Renal pelvis (tissue), 12 donors: ENCODE results near the gene NFE2L2. TPM values are rescaled to one million over a fixed set of nuclear protein-coding genes. Genes with fewer than 3 reads are reported as not detected.
"Not testable (repeated sequence)": the region's sequence is repeated elsewhere in the genome, so short reads cannot be mapped to it uniquely, and the experiment has no call there.

Source experiments
- DNase-seq: peaks from one replicate; pipeline ENCODE4 v3.0.0-alpha.2; 2013
- long read RNA-seq, 16 experiments: transcript quantifications; one replicate each; lab custom pipeline, GENCODE V29; 2026
- polyA plus RNA-seq, 3 donors: library from polyadenylated mRNA; unstranded; fragments of 120-200 nt; gene quantifications; one replicate each; pipeline ENCODE4 v1.2.1, GENCODE V29; 2013; ENCODE audit not compliant: insufficient read length in 3 of 3

The NFE2L2 gene
- 100 to 1,000 TPM; 119 to 141 (median 131) TPM for polyA plus RNA-seq
- long read RNA-seq, donor 1, transcript NFE2L2-201 (5 exons, 2,853 nt) = major isoform, 28 of 41 reads
- long read RNA-seq, donor 1, transcript NFE2L2-202 (5 exons, 2,651 nt) = minor isoform, 8 of 41 reads
- long read RNA-seq, donor 1, partial matches to known transcripts = 0 of 41 reads
- long read RNA-seq, donor 1, other reads (novel, unspliced or antisense) = 0 of 41 reads
- long read RNA-seq, donor 2, transcript NFE2L2-201 (5 exons, 2,853 nt) = major isoform, 26 of 50 reads
- long read RNA-seq, donor 2, transcript NFE2L2-202 (5 exons, 2,651 nt) = minor isoform, 12 of 50 reads
- long read RNA-seq, donor 2, transcript NFE2L2-210 (2 exons, 521 nt) = minor isoform, 5 of 50 reads
- long read RNA-seq, donor 2, partial matches to known transcripts = 6 of 50 reads
- long read RNA-seq, donor 2, other reads (novel, unspliced or antisense) = 0 of 50 reads
- long read RNA-seq, donor 3, transcript NFE2L2-210 (2 exons, 521 nt) = minor isoform, 8 of 52 reads
- long read RNA-seq, donor 3, transcript NFE2L2-201 (5 exons, 2,853 nt) = major isoform, 30 of 52 reads
- long read RNA-seq, donor 3, transcript NFE2L2-202 (5 exons, 2,651 nt) = minor isoform, 10 of 52 reads
- long read RNA-seq, donor 3, partial matches to known transcripts = 0 of 52 reads
- long read RNA-seq, donor 3, other reads (novel, unspliced or antisense) = 0 of 52 reads
- long read RNA-seq, donor 4, transcript NFE2L2-201 (5 exons, 2,853 nt) = major isoform, 23 of 43 reads
- long read RNA-seq, donor 4, transcript NFE2L2-202 (5 exons, 2,651 nt) = minor isoform, 14 of 43 reads
- long read RNA-seq, donor 4, partial matches to known transcripts = 0 of 43 reads
- long read RNA-seq, donor 4, other reads (novel, unspliced or antisense) = 0 of 43 reads
- long read RNA-seq, donor 5, transcript NFE2L2-201 (5 exons, 2,853 nt) = major isoform, 13 of 32 reads
- long read RNA-seq, donor 5, transcript NFE2L2-210 (2 exons, 521 nt) = minor isoform, 5 of 32 reads
- long read RNA-seq, donor 5, transcript NFE2L2-202 (5 exons, 2,651 nt) = minor isoform, 6 of 32 reads
- long read RNA-seq, donor 5, partial matches to known transcripts = 5 of 32 reads
- long read RNA-seq, donor 5, other reads (novel, unspliced or antisense) = 0 of 32 reads
- long read RNA-seq, donor 6, transcript NFE2L2-201 (5 exons, 2,853 nt) = major isoform, 20 of 49 reads
- long read RNA-seq, donor 6, transcript NFE2L2-202 (5 exons, 2,651 nt) = minor isoform, 11 of 49 reads
- long read RNA-seq, donor 6, partial matches to known transcripts = 11 of 49 reads
- long read RNA-seq, donor 6, other reads (novel, unspliced or antisense) = 0 of 49 reads
- long read RNA-seq, donor 7, transcript NFE2L2-210 (2 exons, 521 nt) = minor isoform, 15 of 80 reads
- long read RNA-seq, donor 7, transcript NFE2L2-201 (5 exons, 2,853 nt) = major isoform, 24 of 80 reads
- long read RNA-seq, donor 7, transcript NFE2L2-202 (5 exons, 2,651 nt) = minor isoform, 16 of 80 reads
- long read RNA-seq, donor 7, partial matches to known transcripts = 10 of 80 reads
- long read RNA-seq, donor 7, other reads (novel, unspliced or antisense) = 12 of 80 reads
- long read RNA-seq, donor 8, transcript NFE2L2-202 (5 exons, 2,651 nt) = minor isoform, 7 of 26 reads
- long read RNA-seq, donor 8, transcript NFE2L2-201 (5 exons, 2,853 nt) = major isoform, 14 of 26 reads
- long read RNA-seq, donor 8, partial matches to known transcripts = 0 of 26 reads
- long read RNA-seq, donor 8, other reads (novel, unspliced or antisense) = 0 of 26 reads
- long read RNA-seq, donor 9, transcript NFE2L2-201 (5 exons, 2,853 nt) = major isoform, 28 of 51 reads
- long read RNA-seq, donor 9, transcript NFE2L2-212 (2 exons, 930 nt) = minor isoform, 5 of 51 reads
- long read RNA-seq, donor 9, transcript NFE2L2-202 (5 exons, 2,651 nt) = minor isoform, 12 of 51 reads
- long read RNA-seq, donor 9, transcript NFE2L2-210 (2 exons, 521 nt) = minor isoform, 5 of 51 reads
- long read RNA-seq, donor 9, partial matches to known transcripts = 0 of 51 reads
- long read RNA-seq, donor 9, other reads (novel, unspliced or antisense) = 0 of 51 reads
- long read RNA-seq, donor 10, transcript NFE2L2-202 (5 exons, 2,651 nt) = minor isoform, 9 of 40 reads
- long read RNA-seq, donor 10, transcript NFE2L2-210 (2 exons, 521 nt) = major isoform, 10 of 40 reads
- long read RNA-seq, donor 10, transcript NFE2L2-201 (5 exons, 2,853 nt) = minor isoform, 9 of 40 reads
- long read RNA-seq, donor 10, partial matches to known transcripts = 0 of 40 reads
- long read RNA-seq, donor 10, other reads (novel, unspliced or antisense) = 9 of 40 reads
- long read RNA-seq, donor 11, transcript NFE2L2-202 (5 exons, 2,651 nt) = minor isoform, 8 of 38 reads
- long read RNA-seq, donor 11, transcript NFE2L2-210 (2 exons, 521 nt) = minor isoform, 9 of 38 reads
- long read RNA-seq, donor 11, transcript NFE2L2-201 (5 exons, 2,853 nt) = major isoform, 18 of 38 reads
- long read RNA-seq, donor 11, partial matches to known transcripts = 0 of 38 reads
- long read RNA-seq, donor 11, other reads (novel, unspliced or antisense) = 0 of 38 reads
- long read RNA-seq, donor 12, transcript NFE2L2-210 (2 exons, 521 nt) = minor isoform, 5 of 45 reads
- long read RNA-seq, donor 12, transcript NFE2L2-202 (5 exons, 2,651 nt) = minor isoform, 13 of 45 reads
- long read RNA-seq, donor 12, transcript NFE2L2-201 (5 exons, 2,853 nt) = major isoform, 20 of 45 reads
- long read RNA-seq, donor 12, partial matches to known transcripts = 5 of 45 reads
- long read RNA-seq, donor 12, other reads (novel, unspliced or antisense) = 0 of 45 reads
- long read RNA-seq, donor 13, transcript NFE2L2-202 (5 exons, 2,651 nt) = minor isoform, 5 of 101 reads
- long read RNA-seq, donor 13, transcript NFE2L2-201 (5 exons, 2,853 nt) = major isoform, 12 of 101 reads
- long read RNA-seq, donor 13, transcript NFE2L2-210 (2 exons, 521 nt) = minor isoform, 11 of 101 reads
- long read RNA-seq, donor 13, partial matches to known transcripts = 69 of 101 reads
- long read RNA-seq, donor 13, other reads (novel, unspliced or antisense) = 0 of 101 reads
- long read RNA-seq, donor 14 = 0 reads
- long read RNA-seq, donor 15, transcript NFE2L2-201 (5 exons, 2,853 nt) = major isoform, 34 of 54 reads
- long read RNA-seq, donor 15, transcript NFE2L2-202 (5 exons, 2,651 nt) = minor isoform, 10 of 54 reads
- long read RNA-seq, donor 15, transcript NFE2L2-210 (2 exons, 521 nt) = minor isoform, 6 of 54 reads
- long read RNA-seq, donor 15, partial matches to known transcripts = 0 of 54 reads
- long read RNA-seq, donor 15, other reads (novel, unspliced or antisense) = 0 of 54 reads
- long read RNA-seq, donor 16, transcript NFE2L2-210 (2 exons, 521 nt) = minor isoform, 13 of 162 reads
- long read RNA-seq, donor 16, transcript NFE2L2-201 (5 exons, 2,853 nt) = major isoform, 43 of 162 reads
- long read RNA-seq, donor 16, transcript NFE2L2-202 (5 exons, 2,651 nt) = minor isoform, 16 of 162 reads
- long read RNA-seq, donor 16, partial matches to known transcripts = 82 of 162 reads
- long read RNA-seq, donor 16, other reads (novel, unspliced or antisense) = 5 of 162 reads

DNA sequence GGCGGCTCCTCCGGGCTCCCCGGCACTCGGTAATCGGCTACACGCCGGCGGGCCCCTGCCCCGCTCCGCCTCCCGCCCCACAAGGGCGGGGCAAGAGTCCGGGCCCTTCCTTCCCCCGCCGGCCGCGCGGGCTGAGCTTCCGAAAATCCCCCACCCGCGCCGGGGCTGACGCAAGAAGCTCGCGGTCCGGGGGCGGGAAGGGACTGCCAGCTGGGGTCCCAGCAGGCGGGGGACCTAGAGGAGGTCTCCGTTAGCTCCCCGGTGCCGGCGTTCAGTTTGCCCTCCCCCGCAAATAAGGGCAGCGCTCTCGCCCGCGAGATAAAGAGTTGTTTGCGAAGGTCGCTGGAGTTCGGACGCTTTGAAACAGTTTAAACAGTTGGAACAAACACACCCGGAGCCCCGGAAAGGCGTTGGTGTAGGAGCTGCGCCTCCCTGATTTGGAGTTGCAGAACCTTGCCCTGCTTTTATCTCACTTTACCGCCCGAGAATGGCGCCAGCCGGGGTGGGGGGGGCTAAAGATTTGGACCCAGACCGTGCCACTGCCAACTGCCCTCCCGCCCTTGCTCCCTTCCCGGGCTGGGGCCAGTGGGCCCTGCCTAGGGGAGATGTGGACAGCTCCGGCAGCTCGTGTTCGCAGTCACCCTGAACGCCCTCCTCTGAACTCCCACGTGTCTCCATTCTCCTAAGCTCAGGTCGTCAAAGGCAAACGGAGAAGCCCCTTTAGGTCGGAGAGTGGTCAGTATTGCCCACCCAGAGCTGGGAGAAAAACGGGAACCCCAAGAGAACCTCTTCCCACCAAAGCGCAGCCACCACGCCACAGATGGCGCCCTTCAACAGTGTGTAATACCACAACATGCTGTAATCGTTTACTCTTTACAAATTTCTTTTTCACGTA lies at the start of gene NFE2L2:
Gene NFE2L2 (minus strand): TSS at position 35 of the 895 bp plus-strand sequence. CDS start 151 bp downstream, outside the sequence.
- DNase-seq = peak; percentile 92

DNA sequence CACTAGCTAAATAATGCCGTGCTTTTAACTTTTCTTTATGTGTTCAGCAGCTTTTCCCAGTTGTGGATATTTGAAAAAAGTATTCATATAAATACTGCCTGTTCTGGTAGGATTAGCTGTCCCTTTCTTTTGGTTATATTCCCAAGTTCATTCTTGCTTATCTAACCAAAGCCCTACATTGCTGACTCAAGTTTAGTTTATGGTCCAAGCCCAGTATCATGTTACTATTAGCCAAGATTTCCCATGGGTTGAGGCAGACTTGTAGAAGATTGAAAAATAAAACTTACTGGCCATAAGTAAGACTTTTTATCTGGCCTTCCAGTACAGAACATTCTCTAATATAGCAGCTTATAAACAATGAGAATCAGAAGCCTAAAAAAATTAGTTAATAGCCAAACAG lies 49.7 kb upstream of the NFE2L2 start:
- no peak for DNase-seq

DNA sequence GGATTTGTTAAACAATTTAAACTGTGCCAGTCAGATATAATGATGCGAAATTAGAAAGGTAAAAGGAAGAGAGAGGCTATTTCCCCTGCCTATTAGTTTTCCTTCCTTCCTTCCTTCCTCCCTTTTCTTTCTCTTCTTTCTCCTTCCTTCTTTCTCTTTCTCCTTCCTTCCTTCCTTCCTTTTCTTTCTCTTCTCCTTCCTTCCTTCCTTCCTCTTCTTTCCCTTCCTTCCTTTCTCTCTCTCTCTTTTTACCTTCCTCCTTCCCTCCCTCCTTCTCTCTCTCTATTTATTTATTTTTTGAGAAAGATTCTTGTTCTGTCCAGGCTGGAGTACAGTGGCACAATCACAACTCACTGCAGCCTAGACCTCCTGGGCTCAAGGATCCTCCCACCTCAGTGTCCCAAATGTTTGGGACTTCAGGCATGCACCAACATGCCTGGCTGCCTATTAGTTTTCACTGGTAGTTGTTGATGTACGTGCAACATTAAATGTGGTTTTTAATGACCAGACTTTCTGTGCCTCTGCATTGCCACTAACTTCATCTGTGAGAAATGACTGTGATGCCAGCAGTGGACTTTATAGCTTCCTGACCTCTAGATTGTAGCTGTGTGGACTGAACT lies 48.7 kb upstream of the NFE2L2 start:
- no peak for DNase-seq

DNA sequence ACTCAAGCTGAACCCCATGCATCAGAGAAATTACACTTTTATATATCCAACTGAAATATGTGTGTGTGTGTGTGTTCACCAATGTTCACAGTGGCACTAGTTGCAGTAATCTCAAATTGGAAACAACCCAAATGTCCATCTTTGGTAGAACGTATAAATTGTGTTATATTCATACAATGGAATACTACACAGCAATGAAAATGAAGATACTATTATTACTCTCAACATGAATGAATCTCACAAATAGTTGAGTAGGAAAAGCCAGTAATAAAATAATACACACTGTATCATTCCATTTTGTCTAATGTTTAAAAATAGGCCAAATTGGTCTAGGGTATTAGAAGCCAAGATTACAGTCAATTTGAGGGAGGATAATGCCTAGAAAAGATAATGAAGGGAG lies 48.0 kb upstream of the NFE2L2 start:
- no peak for DNase-seq

DNA sequence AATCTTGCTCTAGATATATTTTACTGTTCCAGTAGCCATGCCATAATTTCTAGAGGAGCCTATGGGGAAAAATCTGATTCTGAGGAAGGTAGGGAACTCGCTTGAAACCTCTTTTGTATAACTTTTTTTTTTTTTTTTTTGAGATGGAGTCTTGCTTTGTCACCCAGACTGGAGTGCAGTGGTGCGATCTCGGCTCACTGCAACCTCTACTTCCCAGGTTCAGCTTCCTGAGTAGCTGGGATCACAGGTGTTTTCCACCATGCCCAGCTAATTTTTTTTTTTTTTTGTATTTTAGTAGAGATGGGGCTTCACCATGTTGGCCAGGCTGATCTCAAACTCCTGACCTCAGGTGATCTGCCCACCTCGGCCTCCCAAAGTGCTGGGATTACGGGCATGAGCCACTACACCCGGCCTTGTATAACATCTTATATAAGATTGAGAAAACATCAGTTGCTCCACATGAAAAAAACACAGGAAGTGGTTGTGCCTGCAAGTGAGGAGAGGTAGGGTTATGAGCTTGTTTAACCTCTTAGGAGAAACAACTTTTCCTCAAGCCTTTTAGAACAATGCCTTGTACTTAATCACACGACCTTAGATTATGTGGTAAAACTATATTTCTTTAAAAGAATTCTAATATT lies 45.3 kb upstream of the NFE2L2 start:
- DNase-seq = not testable (repeated sequence)

DNA sequence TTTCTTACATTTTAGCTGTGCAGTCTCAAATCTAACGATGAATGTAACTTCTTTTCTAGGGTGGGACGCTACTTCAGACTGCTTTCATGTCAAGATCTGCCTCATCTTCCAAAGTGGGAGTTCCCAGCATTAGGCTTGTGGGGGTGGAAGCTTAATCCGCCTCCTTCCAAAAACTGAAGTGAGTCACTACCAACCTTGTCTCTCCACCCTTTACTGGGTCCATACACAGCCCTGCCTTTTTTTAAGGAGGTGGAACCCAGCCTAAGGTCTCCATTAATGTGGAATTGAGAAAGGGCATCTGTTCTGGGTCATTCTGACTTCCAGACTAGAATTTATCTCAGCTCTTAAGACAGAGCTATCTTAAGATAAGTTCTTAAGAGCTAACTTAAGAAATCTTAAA lies 42.0 kb upstream of the NFE2L2 start:
- DNase-seq = no peak

DNA sequence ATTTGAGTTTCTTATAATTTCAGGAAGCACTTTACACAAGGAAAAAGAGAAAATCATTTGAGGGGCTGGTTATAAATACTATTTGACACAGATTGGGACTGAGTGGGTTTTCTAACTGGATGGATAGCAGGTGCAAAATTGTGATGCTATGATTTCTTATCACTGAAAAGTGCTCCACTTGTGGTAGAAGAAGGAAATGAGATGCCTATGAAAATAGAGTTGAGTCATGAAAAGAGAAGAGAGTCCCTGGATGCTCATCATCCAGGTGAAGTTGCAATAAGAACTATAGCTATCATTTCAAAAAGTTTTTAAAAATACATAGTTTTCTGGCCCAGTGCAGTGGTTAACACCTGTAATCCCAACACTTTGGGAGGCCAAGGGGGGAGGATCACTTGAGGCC lies 39.4 kb upstream of the NFE2L2 start:
- no peak for DNase-seq

DNA sequence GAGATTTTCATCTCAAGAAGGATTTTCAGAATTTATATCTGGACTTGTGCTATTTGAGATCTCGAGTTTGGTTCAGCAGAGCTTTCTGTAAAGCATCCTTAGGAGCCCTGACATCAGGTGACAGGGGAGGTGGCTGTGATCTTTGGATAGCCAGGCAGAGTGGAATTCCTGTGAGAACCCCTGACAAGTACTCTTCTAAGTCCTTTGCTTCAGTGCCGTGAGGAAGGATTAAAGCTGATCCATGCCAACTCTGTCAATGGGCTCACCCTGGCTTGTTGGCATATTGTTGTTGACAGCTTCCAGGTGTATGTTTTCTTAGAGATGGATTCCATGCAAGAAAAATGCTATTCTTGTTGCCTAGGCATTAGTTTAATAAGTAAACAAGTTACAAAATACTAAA lies 38.0 kb upstream of the NFE2L2 start:
- no peak for DNase-seq

DNA sequence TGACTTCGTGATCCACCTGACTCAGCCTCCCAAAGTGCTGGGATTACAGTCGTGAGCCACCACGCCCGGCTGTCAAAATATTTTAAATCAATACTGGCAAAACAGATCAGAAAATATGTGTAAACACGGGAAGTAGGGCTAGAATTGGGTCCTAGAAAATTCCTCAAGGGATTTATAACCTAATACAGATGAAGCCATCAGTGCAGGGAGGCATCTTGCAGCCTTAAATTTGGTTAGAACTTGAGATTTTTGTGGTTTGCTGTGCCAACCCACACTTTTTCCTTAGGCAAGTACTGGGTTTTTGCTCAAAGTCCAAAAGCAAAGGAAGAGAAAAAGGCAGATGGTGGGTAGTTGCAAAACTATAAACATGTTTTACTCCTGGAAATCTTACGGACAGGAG lies 33.7 kb upstream of the NFE2L2 start:
- no peak for DNase-seq

DNA sequence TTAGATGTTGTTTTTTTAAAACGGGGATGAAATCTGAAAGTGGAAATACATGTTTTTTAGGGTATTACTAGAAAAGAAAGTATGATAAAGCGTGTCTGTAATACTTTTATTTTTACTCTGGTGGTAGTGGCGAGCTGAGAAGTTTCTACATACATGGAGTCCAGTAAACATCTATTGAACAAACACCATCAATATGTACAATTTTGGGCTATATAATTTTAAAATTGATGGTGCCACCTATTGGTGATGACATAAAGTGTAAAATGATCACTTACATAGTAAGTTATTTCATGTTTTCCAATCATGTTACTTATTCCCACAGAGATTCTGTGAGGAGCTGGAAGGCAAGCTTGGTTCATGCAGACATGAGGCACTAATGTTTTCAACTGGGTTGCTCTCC lies 31.5 kb upstream of the NFE2L2 start:
- DNase-seq = no peak

DNA sequence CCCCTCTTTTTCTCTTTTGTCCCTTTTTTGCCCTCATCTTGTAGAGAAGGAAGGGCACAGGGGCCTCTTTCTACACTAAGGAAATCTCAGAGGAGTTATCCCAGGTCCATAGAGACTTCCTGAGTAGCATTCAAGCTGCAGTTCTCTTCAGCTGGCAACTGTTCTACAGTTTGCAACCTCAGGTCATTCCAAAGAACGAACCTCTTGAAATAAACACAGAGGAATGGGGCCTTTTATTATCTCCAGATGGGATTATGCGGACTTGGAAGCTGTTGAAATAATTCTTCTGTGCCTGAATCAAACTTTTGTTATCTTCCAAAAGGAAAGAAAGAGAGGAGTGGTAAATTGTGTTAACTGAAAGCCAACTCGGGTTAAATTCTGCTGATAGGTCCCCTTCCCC lies 31.0 kb upstream of the NFE2L2 start:
- DNase-seq = peak; percentile 15

DNA sequence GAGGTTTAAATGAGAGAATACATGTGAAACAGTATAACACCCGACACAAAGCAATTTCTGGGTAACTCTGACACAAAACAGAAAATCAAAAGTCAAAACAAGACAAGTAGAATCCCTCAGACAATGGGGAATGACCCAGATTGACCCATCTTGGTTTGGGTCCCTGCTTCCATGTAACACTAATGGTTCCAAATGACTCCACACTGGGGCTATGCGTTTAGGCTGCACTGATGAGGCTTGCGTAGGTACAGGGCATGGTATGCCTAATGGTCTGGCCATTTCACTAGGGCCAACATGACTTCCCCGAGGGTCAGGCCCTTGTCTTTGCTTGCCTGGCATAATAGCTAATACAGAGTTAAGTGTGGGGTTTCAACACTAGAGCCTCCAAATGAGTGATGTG lies 27.2 kb upstream of the NFE2L2 start:
- no peak for DNase-seq

DNA sequence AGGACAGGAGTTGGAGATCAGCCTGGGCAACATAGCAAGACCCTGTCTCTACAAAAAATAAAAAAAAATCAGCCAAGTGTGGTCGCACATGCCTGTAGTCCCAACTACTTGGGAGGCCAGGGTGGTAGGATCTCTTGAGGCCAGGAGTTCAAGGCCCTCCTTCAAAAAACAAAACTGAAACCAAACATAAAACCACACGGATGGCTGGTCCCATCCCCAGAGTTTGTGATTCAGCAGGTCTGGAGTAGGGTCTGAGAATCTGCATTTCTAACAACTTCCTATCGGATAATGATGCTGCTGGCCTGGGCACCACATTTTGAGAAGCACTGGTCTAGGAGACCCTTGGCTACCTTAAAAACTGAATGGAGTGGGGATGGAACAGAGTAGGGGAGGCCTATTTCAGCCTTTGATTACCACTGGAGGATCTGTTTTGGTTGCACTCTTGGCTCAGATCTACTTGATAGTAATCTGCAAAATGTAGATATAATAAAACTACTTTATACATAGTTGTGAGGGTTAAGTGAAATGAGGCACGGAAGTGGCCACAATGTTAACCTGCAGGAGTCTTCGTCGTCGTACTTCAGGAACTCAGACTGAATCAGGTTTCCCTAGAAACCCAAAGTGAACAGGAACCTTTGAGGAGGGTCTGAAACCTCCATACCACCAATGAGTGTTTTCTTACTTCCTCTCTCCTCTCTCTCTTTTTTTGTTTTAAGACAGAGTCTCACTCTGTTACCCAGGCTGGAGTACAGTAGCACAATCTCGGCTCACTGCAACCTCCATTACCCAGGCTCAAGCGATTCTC lies 25.5 kb upstream of the NFE2L2 start:
- DNase-seq = no peak

DNA sequence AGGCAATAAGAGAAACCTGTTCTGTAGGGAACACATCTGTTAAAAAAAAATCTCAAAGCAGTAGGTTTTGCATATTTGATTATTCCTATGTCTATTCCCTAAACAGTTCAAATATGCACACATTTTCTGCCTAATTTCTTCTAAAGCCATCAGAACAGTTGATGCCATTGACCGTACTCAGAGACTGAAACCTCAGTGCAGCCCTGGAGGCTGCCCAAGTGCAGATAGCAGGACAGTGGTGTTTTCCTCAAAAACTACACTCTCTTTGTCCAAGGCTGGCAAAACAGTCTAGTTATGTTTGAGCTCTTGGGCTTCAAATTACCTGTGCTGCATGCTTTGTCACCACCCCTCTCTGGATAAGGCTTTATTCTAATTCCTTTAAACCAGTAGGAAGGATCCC lies 23.3 kb upstream of the NFE2L2 start:
- DNase-seq = no peak
